K562 (cell line): ENCODE measurements around the gene FHIP2A. TPM values are rescaled to one million over a fixed set of nuclear protein-coding genes. Genes with fewer than 3 reads are reported as not detected.

Experiments used
- CHD1 ChIP-seq: fragments of 200-600 bp; sonication (generic); IDR thresholded peaks from one replicate; pipeline ENCODE4 v1.6.1; 2012; ENCODE audit warnings: mild to moderate bottlenecking, moderate library complexity, low read length, inconsistent platforms
- GATAD2B ChIP-seq: fragments of 450-650 bp; IDR thresholded peaks from 2 replicates; pipeline ENCODE4 v1.6.1; 2017; ENCODE audit warnings: mild to moderate bottlenecking, borderline replicate concordance
- GTF2F1 ChIP-seq: IDR thresholded peaks from 2 replicates; pipeline ENCODE4 v1.6.1; 2011; ENCODE audit warnings: low read depth, low read length, improper control_type of control experiment
- IFI16 ChIP-seq: fragments of 250-450 bp; sonication (Bioruptor Pico); IDR thresholded peaks from 2 replicates; pipeline ENCODE4 v2.1.2; 2022; ENCODE audit warnings: mild to moderate bottlenecking, inconsistent platforms
- LARP7 ChIP-seq: fragments of 450-650 bp; IDR thresholded peaks from 2 replicates; pipeline ENCODE4 v1.6.1; 2016
- MTA2 ChIP-seq: fragments of 450-650 bp; IDR thresholded peaks from 2 replicates; pipeline ENCODE4 v1.6.1; 2016; ENCODE audit warnings: low read depth
- NR1H2 ChIP-seq: sonication (generic); formaldehyde crosslinking; IDR thresholded peaks from 2 replicates; pipeline ENCODE4 v1.4.0; 2020; ENCODE audit warnings: mild to moderate bottlenecking, missing genetic modification reagents
- POLR3G ChIP-seq: IDR thresholded peaks from 2 replicates; pipeline ENCODE4 v1.6.1; 2011; ENCODE audit not compliant: insufficient read length, insufficient replicate concordance; ENCODE audit errors: extremely low read depth
- SAFB ChIP-seq: fragments of 200-400 bp; formaldehyde crosslinking; IDR thresholded peaks from 2 replicates; pipeline ENCODE4 v1.6.1; 2017; ENCODE audit warnings: low read depth, low read length, borderline replicate concordance
- SIN3A ChIP-seq, 2 experiments: fragments of 150-350 bp in 1 of 2; IDR thresholded peaks; 2 replicates each; pipeline ENCODE4 v1.6.1; 2011 to 2016; ENCODE audit warnings: borderline replicate concordance in 2 of 2, low read depth in 2 of 2, low read length in 2 of 2, mild to moderate bottlenecking in 2 of 2, moderate library complexity in 2 of 2; ENCODE audit not compliant: control insufficient read depth in 1 of 2
- SLC30A9 ChIP-seq: fragments of 250-450 bp; sonication (Bioruptor Pico); IDR thresholded peaks from 2 replicates; pipeline ENCODE4 v1.8.0; 2022; ENCODE audit warnings: mild to moderate bottlenecking, moderate library complexity
- ZNF3 ChIP-seq: fragments of 250-450 bp; sonication (Bioruptor Pico); IDR thresholded peaks from 2 replicates; pipeline ENCODE4 v1.5.0; 2021; ENCODE audit warnings: mild to moderate bottlenecking, moderate library complexity
- ZNF589 ChIP-seq: fragments of 200-800 bp; sonication (Bioruptor generic); IDR thresholded peaks from 2 replicates; pipeline ENCODE4 v1.6.1; 2016; ENCODE audit warnings: low read depth, missing genetic modification characterization, missing compliant biosample characterization
- ZNF778 ChIP-seq: fragments of 450-650 bp; formaldehyde crosslinking; IDR thresholded peaks from 2 replicates; pipeline ENCODE4 v1.4.0; 2020; ENCODE audit warnings: mild to moderate bottlenecking, moderate library complexity
- polyA plus RNA-seq, 8 experiments: library from polyadenylated mRNA; depleted of rRNA in 4 of 8; stranded (reverse) in 5 of 8; unstranded in 3 of 8; fragments of >200 nt; fragmentation: Nextera tagmentation in 2 of 8; fragmentation: Illumina TruSeq in 1 of 8; extraction: Ambion mirVana in 2 of 8; extraction: Trizol in 1 of 8; gene quantifications; 2 replicates each; pipeline versions ENCODE4 v1.2.1 to v1.2.3, GENCODE V29; 2011 to 2014; ENCODE audit warnings: inconsistent platforms in 1 of 8, missing spikeins in 1 of 8
- total RNA-seq, 7 experiments: library from RNA; depleted of rRNA in 6 of 7; stranded (reverse); fragments of >200 nt in 6 of 7; fragmentation: Illumina TruSeq in 2 of 7; extraction: Trizol in 2 of 7; gene quantifications; 2 replicates each; pipeline versions ENCODE4 v1.2.1 to v1.2.3, GENCODE V29; 2011 to 2021; ENCODE audit warnings: low replicate concordance in 1 of 7
- TF ChIP-seq, protein P1 (sequence below), 3 experiments: IDR thresholded peaks in 2 of 3; conservative IDR thresholded peaks in 1 of 3; 2 replicates each; pipeline ENCODE4 v1.5.1; 2011 to 2012; ENCODE audit warnings: low read length in 3 of 3, mild to moderate bottlenecking in 3 of 3, control low read depth in 2 of 3, improper control_type of control experiment in 1 of 3, inconsistent platforms in 1 of 3, low read depth in 1 of 3, mixed read lengths in 1 of 3, moderate library complexity in 1 of 3; ENCODE audit not compliant: insufficient read depth in 2 of 3
- TF ChIP-seq, protein P2 (sequence below): sonication (generic); formaldehyde crosslinking; IDR thresholded peaks from 2 replicates; pipeline ENCODE4 v1.8.0; 2023; ENCODE audit warnings: mild to moderate bottlenecking, missing genetic modification reagents
- TF ChIP-seq, protein P3 (sequence below): fragments of 250-450 bp; sonication (Bioruptor Pico); IDR thresholded peaks from 2 replicates; pipeline ENCODE4 v1.4.0; 2020; ENCODE audit warnings: mild to moderate bottlenecking, moderate library complexity
- TF ChIP-seq, protein P4 (sequence below): fragments of 450-650 bp; conservative IDR thresholded peaks from 2 replicates; pipeline ENCODE4 v1.6.1; 2016; ENCODE audit warnings: missing genetic modification characterization, low read depth, mild to moderate bottlenecking, missing compliant biosample characterization, moderate library complexity

FHIP2A gene
- total and polyA plus RNA-seq, 9 of the 15 experiments (the other 6 are each of a cell fraction or from before 2014, with no cell fraction given): 1.5 to 7.4 (median 3.3) TPM

DNA sequence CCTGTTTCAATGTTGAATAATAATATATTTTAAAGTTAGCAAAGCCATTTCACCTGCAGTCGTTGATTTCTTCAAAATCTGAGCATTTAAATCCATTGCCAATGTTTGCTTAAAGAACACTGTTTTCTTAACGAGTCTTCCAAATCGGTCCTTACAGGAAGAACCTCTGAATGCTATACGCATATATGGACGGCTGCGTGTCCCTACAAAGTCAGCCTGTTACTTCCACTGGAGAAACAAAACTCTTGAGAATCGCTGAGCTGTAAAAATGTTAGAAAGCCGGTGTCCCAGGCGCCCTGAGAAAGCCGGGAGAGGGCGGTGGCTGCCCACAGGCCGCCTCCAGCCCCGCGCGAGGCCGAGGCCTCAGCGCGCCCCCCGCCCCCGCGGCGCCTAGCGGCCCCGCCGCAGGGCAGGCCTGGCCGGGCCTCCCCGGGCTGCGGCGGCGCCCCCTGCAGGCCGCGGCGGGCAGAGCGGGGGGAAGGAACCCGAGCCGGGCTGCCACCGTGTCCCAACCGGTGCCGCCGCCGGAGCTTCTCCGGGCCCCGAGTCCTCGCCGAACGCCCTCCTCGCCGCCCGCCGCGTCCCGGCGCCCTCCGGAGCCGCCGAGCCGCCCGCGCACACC is at the start of gene FHIP2A (continued):
- TF ChIP-seq, protein P1, sequence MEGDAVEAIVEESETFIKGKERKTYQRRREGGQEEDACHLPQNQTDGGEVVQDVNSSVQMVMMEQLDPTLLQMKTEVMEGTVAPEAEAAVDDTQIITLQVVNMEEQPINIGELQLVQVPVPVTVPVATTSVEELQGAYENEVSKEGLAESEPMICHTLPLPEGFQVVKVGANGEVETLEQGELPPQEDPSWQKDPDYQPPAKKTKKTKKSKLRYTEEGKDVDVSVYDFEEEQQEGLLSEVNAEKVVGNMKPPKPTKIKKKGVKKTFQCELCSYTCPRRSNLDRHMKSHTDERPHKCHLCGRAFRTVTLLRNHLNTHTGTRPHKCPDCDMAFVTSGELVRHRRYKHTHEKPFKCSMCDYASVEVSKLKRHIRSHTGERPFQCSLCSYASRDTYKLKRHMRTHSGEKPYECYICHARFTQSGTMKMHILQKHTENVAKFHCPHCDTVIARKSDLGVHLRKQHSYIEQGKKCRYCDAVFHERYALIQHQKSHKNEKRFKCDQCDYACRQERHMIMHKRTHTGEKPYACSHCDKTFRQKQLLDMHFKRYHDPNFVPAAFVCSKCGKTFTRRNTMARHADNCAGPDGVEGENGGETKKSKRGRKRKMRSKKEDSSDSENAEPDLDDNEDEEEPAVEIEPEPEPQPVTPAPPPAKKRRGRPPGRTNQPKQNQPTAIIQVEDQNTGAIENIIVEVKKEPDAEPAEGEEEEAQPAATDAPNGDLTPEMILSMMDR (IDR thresholded peaks at IDR 0.05 in 2 of 3, conservative IDR thresholded peaks at IDR 0.05 in 1 of 3; ENCODE audit: insufficient read depth in 2 of 3, low read depth in 1 of 3, low read length in 3 of 3): peak in 2 of 3 experiments; percentile 53 to 73; a peak in 3 of 6 replicates
- no peak for TF ChIP-seq SAFB
- no peak for TF ChIP-seq GTF2F1
- no peak for TF ChIP-seq ZNF778
- TF ChIP-seq, protein P2, sequence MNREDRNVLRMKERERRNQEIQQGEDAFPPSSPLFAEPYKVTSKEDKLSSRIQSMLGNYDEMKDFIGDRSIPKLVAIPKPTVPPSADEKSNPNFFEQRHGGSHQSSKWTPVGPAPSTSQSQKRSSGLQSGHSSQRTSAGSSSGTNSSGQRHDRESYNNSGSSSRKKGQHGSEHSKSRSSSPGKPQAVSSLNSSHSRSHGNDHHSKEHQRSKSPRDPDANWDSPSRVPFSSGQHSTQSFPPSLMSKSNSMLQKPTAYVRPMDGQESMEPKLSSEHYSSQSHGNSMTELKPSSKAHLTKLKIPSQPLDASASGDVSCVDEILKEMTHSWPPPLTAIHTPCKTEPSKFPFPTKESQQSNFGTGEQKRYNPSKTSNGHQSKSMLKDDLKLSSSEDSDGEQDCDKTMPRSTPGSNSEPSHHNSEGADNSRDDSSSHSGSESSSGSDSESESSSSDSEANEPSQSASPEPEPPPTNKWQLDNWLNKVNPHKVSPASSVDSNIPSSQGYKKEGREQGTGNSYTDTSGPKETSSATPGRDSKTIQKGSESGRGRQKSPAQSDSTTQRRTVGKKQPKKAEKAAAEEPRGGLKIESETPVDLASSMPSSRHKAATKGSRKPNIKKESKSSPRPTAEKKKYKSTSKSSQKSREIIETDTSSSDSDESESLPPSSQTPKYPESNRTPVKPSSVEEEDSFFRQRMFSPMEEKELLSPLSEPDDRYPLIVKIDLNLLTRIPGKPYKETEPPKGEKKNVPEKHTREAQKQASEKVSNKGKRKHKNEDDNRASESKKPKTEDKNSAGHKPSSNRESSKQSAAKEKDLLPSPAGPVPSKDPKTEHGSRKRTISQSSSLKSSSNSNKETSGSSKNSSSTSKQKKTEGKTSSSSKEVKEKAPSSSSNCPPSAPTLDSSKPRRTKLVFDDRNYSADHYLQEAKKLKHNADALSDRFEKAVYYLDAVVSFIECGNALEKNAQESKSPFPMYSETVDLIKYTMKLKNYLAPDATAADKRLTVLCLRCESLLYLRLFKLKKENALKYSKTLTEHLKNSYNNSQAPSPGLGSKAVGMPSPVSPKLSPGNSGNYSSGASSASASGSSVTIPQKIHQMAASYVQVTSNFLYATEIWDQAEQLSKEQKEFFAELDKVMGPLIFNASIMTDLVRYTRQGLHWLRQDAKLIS (CRISPR knock-in tag): no peak
- TF ChIP-seq MTA2: no peak
- TF ChIP-seq, protein P3, sequence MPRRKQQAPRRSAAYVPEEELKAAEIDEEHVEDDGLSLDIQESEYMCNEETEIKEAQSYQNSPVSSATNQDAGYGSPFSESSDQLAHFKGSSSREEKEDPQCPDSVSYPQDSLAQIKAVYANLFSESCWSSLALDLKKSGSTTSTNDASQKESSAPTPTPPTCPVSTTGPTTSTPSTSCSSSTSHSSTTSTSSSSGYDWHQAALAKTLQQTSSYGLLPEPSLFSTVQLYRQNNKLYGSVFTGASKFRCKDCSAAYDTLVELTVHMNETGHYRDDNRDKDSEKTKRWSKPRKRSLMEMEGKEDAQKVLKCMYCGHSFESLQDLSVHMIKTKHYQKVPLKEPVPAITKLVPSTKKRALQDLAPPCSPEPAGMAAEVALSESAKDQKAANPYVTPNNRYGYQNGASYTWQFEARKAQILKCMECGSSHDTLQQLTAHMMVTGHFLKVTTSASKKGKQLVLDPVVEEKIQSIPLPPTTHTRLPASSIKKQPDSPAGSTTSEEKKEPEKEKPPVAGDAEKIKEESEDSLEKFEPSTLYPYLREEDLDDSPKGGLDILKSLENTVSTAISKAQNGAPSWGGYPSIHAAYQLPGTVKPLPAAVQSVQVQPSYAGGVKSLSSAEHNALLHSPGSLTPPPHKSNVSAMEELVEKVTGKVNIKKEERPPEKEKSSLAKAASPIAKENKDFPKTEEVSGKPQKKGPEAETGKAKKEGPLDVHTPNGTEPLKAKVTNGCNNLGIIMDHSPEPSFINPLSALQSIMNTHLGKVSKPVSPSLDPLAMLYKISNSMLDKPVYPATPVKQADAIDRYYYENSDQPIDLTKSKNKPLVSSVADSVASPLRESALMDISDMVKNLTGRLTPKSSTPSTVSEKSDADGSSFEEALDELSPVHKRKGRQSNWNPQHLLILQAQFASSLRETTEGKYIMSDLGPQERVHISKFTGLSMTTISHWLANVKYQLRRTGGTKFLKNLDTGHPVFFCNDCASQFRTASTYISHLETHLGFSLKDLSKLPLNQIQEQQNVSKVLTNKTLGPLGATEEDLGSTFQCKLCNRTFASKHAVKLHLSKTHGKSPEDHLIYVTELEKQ: no peak
- TF ChIP-seq POLR3G: no peak
- TF ChIP-seq, protein P4, sequence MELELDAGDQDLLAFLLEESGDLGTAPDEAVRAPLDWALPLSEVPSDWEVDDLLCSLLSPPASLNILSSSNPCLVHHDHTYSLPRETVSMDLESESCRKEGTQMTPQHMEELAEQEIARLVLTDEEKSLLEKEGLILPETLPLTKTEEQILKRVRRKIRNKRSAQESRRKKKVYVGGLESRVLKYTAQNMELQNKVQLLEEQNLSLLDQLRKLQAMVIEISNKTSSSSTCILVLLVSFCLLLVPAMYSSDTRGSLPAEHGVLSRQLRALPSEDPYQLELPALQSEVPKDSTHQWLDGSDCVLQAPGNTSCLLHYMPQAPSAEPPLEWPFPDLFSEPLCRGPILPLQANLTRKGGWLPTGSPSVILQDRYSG (tag): no peak
- TF ChIP-seq IFI16 (CRISPR knock-in tag): no peak
- 0 out of 2 replicates have a peak, but pooled peaks have one; percentile 18 for TF ChIP-seq GATAD2B
- TF ChIP-seq LARP7: no peak
- TF ChIP-seq NR1H2 (CRISPR knock-in tag): no peak
- TF ChIP-seq ZNF3 (CRISPR knock-in tag): no peak
- TF ChIP-seq SLC30A9 (CRISPR knock-in tag): no peak
- no peak for TF ChIP-seq ZNF589 (CRISPR knock-in tag)
- no peak for TF ChIP-seq CHD1
- peak in 1 of 2 experiments; percentile 32; a peak in 1 of 4 replicates for TF ChIP-seq SIN3A (IDR thresholded peaks at IDR 0.05; ENCODE audit: borderline replicate concordance in 2 of 2, control insufficient read depth in 1 of 2, low read depth in 2 of 2, low read length in 2 of 2)
